GM18507 (cell line): ENCODE results near the gene FCGR3B.
A peak's percentile ranks its signal among the peaks of the same experiment; 100 is the strongest.
"Not testable (repeated sequence)": the region's sequence is repeated elsewhere in the genome, so short reads cannot be mapped to it uniquely, and the experiment has no call there.

Experiments
- DNase-seq: peaks from one replicate; pipeline ENCODE4 v3.0.0; 2011; ENCODE audit warnings: low read depth; ENCODE audit not compliant: insufficient read length; ENCODE audit errors: extremely low spot score
- FAIRE-seq: peaks from 2 replicates; lab custom pipeline; 2011; peaks lifted over from hg19 to GRCh38; lab: Jason Lieb, UNC

Gene FCGR3B

GRCh38 chr1:161612322-161613141 is 18.4 kb downstream of the FCGR3B start:
- DNase-seq (peak; percentile 66), FAIRE-seq (peak; percentile 94)

GRCh38 chr1:161611866-161612321 is 19.1 kb downstream of the FCGR3B start:
- DNase-seq, FAIRE-seq: not testable (repeated sequence)

- not testable (repeated sequence) for DNase-seq, FAIRE-seq
Observed at GRCh38 chr1:161610198-161610597, 20.8 kb downstream of the FCGR3B start.

GRCh38 chr1:161606541-161607336 is 24.2 kb downstream of the FCGR3B start:
- not testable (repeated sequence) for DNase-seq, FAIRE-seq

- DNase-seq, FAIRE-seq: not testable (repeated sequence)
Observed at GRCh38 chr1:161605762-161606540, 25.0 kb downstream of the FCGR3B start.

- not testable (repeated sequence) for FAIRE-seq, DNase-seq
Observed at GRCh38 chr1:161605024-161605423, 26.0 kb downstream of the FCGR3B start.

GRCh38 chr1:161597077-161597476 is 33.9 kb downstream of the FCGR3B start:
- DNase-seq, FAIRE-seq: not testable (repeated sequence)

GRCh38 chr1:161595583-161595982 is 35.4 kb downstream of the FCGR3B start:
- FAIRE-seq, DNase-seq: not testable (repeated sequence)

- not testable (repeated sequence) for DNase-seq, FAIRE-seq
Observed at GRCh38 chr1:161595173-161595572, 35.8 kb downstream of the FCGR3B start.

- DNase-seq, FAIRE-seq: not testable (repeated sequence)
Observed at GRCh38 chr1:161594269-161594984, 36.5 kb downstream of the FCGR3B start.

- DNase-seq: not testable (repeated sequence)
Observed at GRCh38 chr1:161593092-161593755, 37.8 kb downstream of the FCGR3B start.

GRCh38 chr1:161592586-161592985 is 38.4 kb downstream of the FCGR3B start:
- not testable (repeated sequence) for FAIRE-seq, DNase-seq

More at GRCh38 chr1:161593092-161593755, 37.8 kb downstream of the FCGR3B start:
- not testable (repeated sequence) for FAIRE-seq

GRCh38 chr1:161589920-161590319 is 41.1 kb downstream of the FCGR3B start:
- DNase-seq: not testable (repeated sequence)

GRCh38 chr1:161589365-161589764 is 41.6 kb downstream of the FCGR3B start:
- not testable (repeated sequence) for FAIRE-seq, DNase-seq

More at GRCh38 chr1:161589920-161590319, 41.1 kb downstream of the FCGR3B start:
- FAIRE-seq: not testable (repeated sequence)

GRCh38 chr1:161588596-161588995 is 42.4 kb downstream of the FCGR3B start:
- DNase-seq, FAIRE-seq: not testable (repeated sequence)

GRCh38 chr1:161582882-161583281 is 48.1 kb downstream of the FCGR3B start:
- FAIRE-seq: peak; percentile 63

GRCh38 chr1:161580879-161581537 is 50.0 kb downstream of the FCGR3B start:
- not testable (repeated sequence) for DNase-seq
- peak; percentile 97 for FAIRE-seq

More at GRCh38 chr1:161582882-161583281, 48.1 kb downstream of the FCGR3B start:
- DNase-seq: not testable (repeated sequence)
